ENCODE results near the gene FANCC.

DNA sequence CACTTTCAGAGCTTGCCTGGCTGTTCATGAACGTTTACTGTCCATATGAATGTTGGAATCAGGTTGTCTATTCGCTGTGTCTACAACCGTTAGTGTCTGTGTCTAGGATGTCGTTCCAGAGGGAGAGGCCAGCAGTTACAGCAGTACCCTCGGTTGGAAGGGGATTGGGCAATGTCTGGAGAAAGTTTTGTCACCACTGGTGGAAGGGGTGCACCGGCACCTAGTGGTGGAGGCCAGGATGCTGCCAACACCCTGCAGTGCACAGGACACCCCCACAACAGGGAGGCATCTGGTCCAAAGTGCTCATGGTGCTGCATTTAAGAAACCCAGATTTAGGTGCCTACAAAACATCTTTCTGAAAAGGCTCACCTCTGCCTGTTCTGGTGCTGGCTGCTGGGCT is 220.7 kb downstream of the FANCC start:
- TF ChIP-seq ZBTB42 (CRISPR knock-in tag; IDR thresholded peaks at IDR 0.05) (no peak), POLR2A (IDR thresholded peaks at IDR 0.05; ENCODE audit: insufficient read depth in 1 of 2, low read depth in 2 of 2, low read length in 2 of 2) (no peak)
